ENCODE measurements around the gene ADM2. TPM values are rescaled to one million over a fixed set of nuclear protein-coding genes. Genes with fewer than 3 reads are reported as not detected.
"Not testable (repeated sequence)": the region's sequence is repeated elsewhere in the genome, so short reads cannot be mapped to it uniquely, and the experiment has no call there.

The ADM2 gene
- 0.34 and 0.60 TPM in 2 replicates for total RNA-seq

GRCh38 chr22:50481440-50482106 is at the start of gene ADM2:
Gene ADM2, plus strand, starts transcription at chr22:50481543. Its CDS starts 305 bp downstream, at chr22:50481848.
- no peak for DNase-seq

- DNase-seq, result no peak
Measured at GRCh38 chr22:50432131-50432876, 49.0 kb upstream of the ADM2 start.

- DNase-seq, result not testable (repeated sequence)
Measured at GRCh38 chr22:50432877-50433510, 48.3 kb upstream of the ADM2 start.

GRCh38 chr22:50434849-50435248 is 46.5 kb upstream of the ADM2 start:
- no peak for DNase-seq

GRCh38 chr22:50435291-50436014 is 45.9 kb upstream of the ADM2 start:
- DNase-seq, result no peak

GRCh38 chr22:50436015-50436830 is 45.1 kb upstream of the ADM2 start:
- no peak for DNase-seq

- DNase-seq, result no peak
Measured at GRCh38 chr22:50436841-50437341, 44.5 kb upstream of the ADM2 start.

- DNase-seq, result no peak
Measured at GRCh38 chr22:50437511-50438304, 43.6 kb upstream of the ADM2 start.

GRCh38 chr22:50438305-50439275 is 42.8 kb upstream of the ADM2 start:
- no peak for DNase-seq

- DNase-seq, result no peak
Measured at GRCh38 chr22:50439314-50439870, 42.0 kb upstream of the ADM2 start.

- DNase-seq, result no peak
Measured at GRCh38 chr22:50439871-50440331, 41.4 kb upstream of the ADM2 start.

- DNase-seq, result no peak
Measured at GRCh38 chr22:50440544-50441249, 40.6 kb upstream of the ADM2 start.

GRCh38 chr22:50441428-50441993 is 39.8 kb upstream of the ADM2 start:
- DNase-seq, result no peak

GRCh38 chr22:50443197-50443596 is 38.1 kb upstream of the ADM2 start:
- DNase-seq, result no peak

- no peak for DNase-seq
Measured at GRCh38 chr22:50443801-50444625, 37.3 kb upstream of the ADM2 start.

- DNase-seq, result peak; percentile 79
Measured at GRCh38 chr22:50444663-50445062, 36.7 kb upstream of the ADM2 start.
